Endodermal cell (in vitro differentiated cells): ENCODE measurements around the gene ASTN2. TPM values are rescaled to one million over a fixed set of nuclear protein-coding genes. Genes with fewer than 3 reads are reported as not detected.
"Not testable (repeated sequence)": the region's sequence is repeated elsewhere in the genome, so short reads cannot be mapped to it uniquely, and the experiment has no call there.

ENCODE experiments used
- DNase-seq: peaks from one replicate; pipeline ENCODE4 v3.0.0-alpha.2; 2017
- H3K27ac ChIP-seq: 2 replicates; pipeline ENCODE4 v1.5.1; 2013; ENCODE audit warnings: mild to moderate bottlenecking, low read depth, low read length, moderate library complexity
- H3K27me3 ChIP-seq: 2 replicates; pipeline ENCODE4 v1.6.1; 2013; ENCODE audit warnings: mild to moderate bottlenecking, low read length, moderate library complexity; ENCODE audit not compliant: insufficient read depth, control insufficient read depth, poor library complexity, severe bottlenecking
- H3K36me3 ChIP-seq: 2 replicates; pipeline ENCODE4 v1.7.0; 2013; ENCODE audit warnings: mild to moderate bottlenecking, low read length, moderate library complexity; ENCODE audit not compliant: control insufficient read depth, insufficient read depth
- H3K4me1 ChIP-seq: one replicate; pipeline ENCODE4 v1.7.0; 2013; ENCODE audit warnings: low read length; ENCODE audit not compliant: control insufficient read depth, insufficient read depth
- H3K4me3 ChIP-seq: 2 replicates; pipeline ENCODE4 v1.5.1; 2013; ENCODE audit warnings: mild to moderate bottlenecking, low read length, moderate library complexity
- H3K9ac ChIP-seq: 2 replicates; pipeline ENCODE4 v1.6.1; 2013; ENCODE audit warnings: mild to moderate bottlenecking, low read length, moderate library complexity; ENCODE audit not compliant: poor library complexity, severe bottlenecking; ENCODE audit errors: extremely low read depth
- H3K9me3 ChIP-seq: 2 replicates; pipeline ENCODE4 v1.6.1; 2013; ENCODE audit warnings: mild to moderate bottlenecking, low read length, moderate library complexity; ENCODE audit not compliant: control insufficient read depth
- H3K27ac Mint-ChIP-seq: 2 replicates; pipeline ENCODE4 v1.8.0; 2020; ENCODE audit warnings: mixed read lengths
- H3K27me3 Mint-ChIP-seq: 2 replicates; pipeline ENCODE4 v1.8.0; 2021; ENCODE audit warnings: mild to moderate bottlenecking, mixed read lengths; ENCODE audit not compliant: insufficient read depth
- H3K36me3 Mint-ChIP-seq: 2 replicates; pipeline ENCODE4 v1.8.0; 2020; ENCODE audit warnings: low read depth, mixed read lengths
- H3K4me1 Mint-ChIP-seq: 2 replicates; pipeline ENCODE4 v1.8.0; 2020; ENCODE audit warnings: mixed read lengths
- H3K4me3 Mint-ChIP-seq: 2 replicates; pipeline ENCODE4 v1.8.0; 2020; ENCODE audit warnings: mild to moderate bottlenecking, moderate library complexity, mixed read lengths
- H3K9me3 Mint-ChIP-seq: 2 replicates; pipeline ENCODE4 v1.8.0; 2020; ENCODE audit warnings: mild to moderate bottlenecking, mixed read lengths
- WGBS, 2 experiments: methylation state at CpG; one replicate each; pipeline versions ENCODE4 v1.1.5 to v1.1.7; 2013; ENCODE audit warnings: missing lambda C conversion rate in 2 of 2, mixed read lengths in 1 of 2; ENCODE audit not compliant: insufficient coverage in 1 of 2, insufficient read length in 1 of 2; 5-methylcytosine and 5-hydroxymethylcytosine counted together
- total RNA-seq, 2 donors: library from RNA; stranded (reverse); fragmentation: NEBNext Ultra II Directional in 1 of 2; extraction: Animal tissue kit (Norgen Biotek cat#: 25700) in 1 of 2; gene quantifications; 2 replicates in 1 of 2; 3 replicates in 1 of 2; pipeline ENCODE4 v1.2.1, GENCODE V29; 2021
- TF ChIP-seq, protein P1 (sequence below): fragments of 200-600 bp; sonication (generic); conservative IDR thresholded peaks from 2 replicates; pipeline ENCODE4 v1.5.0; 2021; ENCODE audit warnings: antibody characterized with exemption, mild to moderate bottlenecking

ASTN2 gene
- total RNA-seq, 2 donors from 2014 or later = 8.9 to 10.4 TPM

DNA sequence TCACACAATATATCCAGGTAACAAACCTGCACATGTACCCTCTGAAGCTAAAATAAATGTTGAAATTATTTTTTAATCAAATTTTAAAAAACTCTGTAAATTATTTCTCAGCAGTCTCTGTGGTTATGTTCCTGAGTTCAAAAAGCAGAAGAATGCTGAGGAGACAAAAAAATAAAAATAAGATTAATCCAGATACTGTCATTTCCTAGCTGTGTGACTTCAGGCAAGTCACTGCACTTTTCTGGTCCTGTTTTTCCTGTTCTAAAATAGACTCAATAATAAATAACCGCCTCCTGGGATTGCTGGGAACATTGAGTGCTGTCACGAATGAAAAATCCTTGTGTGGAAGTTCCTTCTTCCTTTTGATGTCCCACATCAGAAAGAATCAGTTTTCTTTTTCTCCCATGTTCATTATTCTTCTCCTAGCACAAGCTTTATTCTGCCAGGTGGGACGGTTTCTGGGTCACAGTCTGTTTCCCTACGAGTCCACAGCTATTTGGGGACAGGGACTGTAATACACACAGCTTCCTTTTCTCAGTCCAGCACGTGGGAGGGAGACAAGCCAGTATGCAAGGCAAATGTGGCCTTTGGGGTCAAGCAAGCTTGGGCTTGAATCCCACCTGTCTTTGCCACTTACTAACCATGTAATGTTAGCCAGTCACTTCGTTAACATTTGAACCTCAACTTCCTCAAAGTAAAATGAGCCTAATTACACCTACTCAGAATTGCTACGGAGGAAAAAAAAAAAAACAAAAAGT is 570.8 kb downstream of the ASTN2 start:
- Mint-ChIP-seq H3K9me3 (peaks cover 14% of the 10 kb centered on the region), H3K36me3 (no peaks in the 10 kb centered on the region), H3K27ac (no peak overlapping the region), H3K4me3 (no peak overlapping the region), H3K4me1 (peaks cover 13% of the 10 kb centered on the region), H3K27me3 (no peaks in the 10 kb centered on the region)
- whole genome bisulfite sequencing, 2 experiments = 83 to 93% methylated on average over 3 to 7 of the region's 7 CpGs
- H3K4me3 ChIP-seq = no peak overlapping the region
- no peak overlapping the region for H3K27ac ChIP-seq
- H3K9me3 ChIP-seq = no peaks in the 10 kb centered on the region
- no peaks in the 10 kb centered on the region for H3K27me3 ChIP-seq
- H3K36me3 ChIP-seq = no peaks in the 10 kb centered on the region
- TF ChIP-seq, protein P1, sequence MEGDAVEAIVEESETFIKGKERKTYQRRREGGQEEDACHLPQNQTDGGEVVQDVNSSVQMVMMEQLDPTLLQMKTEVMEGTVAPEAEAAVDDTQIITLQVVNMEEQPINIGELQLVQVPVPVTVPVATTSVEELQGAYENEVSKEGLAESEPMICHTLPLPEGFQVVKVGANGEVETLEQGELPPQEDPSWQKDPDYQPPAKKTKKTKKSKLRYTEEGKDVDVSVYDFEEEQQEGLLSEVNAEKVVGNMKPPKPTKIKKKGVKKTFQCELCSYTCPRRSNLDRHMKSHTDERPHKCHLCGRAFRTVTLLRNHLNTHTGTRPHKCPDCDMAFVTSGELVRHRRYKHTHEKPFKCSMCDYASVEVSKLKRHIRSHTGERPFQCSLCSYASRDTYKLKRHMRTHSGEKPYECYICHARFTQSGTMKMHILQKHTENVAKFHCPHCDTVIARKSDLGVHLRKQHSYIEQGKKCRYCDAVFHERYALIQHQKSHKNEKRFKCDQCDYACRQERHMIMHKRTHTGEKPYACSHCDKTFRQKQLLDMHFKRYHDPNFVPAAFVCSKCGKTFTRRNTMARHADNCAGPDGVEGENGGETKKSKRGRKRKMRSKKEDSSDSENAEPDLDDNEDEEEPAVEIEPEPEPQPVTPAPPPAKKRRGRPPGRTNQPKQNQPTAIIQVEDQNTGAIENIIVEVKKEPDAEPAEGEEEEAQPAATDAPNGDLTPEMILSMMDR = no peak
- no peak overlapping the region for H3K9ac ChIP-seq
- DNase-seq = no peak
- H3K4me1 ChIP-seq = peaks cover 6% of the 10 kb centered on the region

DNA sequence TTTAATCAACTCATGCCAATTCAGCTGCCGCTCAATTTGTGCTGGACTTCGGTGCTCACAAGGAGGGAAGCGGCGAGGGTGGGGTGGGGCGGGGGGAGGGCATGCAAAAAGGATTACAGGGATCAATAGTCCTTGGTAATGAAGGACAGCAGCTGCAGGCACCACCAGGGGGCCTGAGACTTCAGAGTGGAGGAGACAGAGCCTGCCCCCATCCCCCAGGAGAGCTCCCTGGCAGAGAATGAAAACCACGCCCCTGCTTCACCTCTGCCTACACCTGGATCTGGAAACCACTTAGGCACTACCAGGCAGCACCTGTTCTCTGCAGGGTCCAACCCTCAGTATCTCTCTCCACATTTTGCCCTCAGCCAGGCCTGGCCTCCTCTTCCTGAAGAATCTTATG is 572.2 kb downstream of the ASTN2 start:
- no peaks in the 10 kb centered on the region for H3K36me3 ChIP-seq
- 59% methylated on average over 6 of the region's 6 CpGs; no CpG with 5 or more reads in 1 of the 2 experiments for WGBS, 2 experiments

DNA sequence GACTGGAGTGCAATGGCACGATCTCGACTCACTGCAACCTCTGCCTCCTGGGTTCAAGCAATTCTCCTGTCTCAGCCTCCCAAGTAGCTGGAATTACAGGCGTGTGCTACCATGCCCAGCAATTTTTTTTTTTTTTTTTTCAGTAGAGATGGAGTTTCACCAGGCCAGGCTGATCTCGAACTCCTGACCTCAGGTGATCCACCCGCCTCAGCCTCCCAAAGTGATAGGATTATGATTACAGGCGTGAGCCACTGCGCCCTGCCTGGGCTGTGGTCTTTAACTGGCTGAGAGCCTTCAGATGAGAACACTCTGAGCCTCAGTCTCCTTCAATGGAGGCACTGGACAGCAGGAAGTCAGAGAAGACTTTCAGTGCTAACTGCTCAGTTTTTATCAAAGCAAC is 576.4 kb downstream of the ASTN2 start:
- not testable (repeated sequence) for H3K27me3 Mint-ChIP-seq, H3K4me3 Mint-ChIP-seq, DNase-seq, H3K36me3 Mint-ChIP-seq, H3K27ac ChIP-seq, H3K9ac ChIP-seq, H3K27ac Mint-ChIP-seq, H3K36me3 ChIP-seq, H3K9me3 ChIP-seq, H3K4me3 ChIP-seq, H3K4me1 ChIP-seq, H3K27me3 ChIP-seq
- peaks cover 43% of the 10 kb centered on the region for H3K4me1 Mint-ChIP-seq
- peaks cover 14% of the 10 kb centered on the region for H3K9me3 Mint-ChIP-seq
- 92 to 100% methylated on average over 6 to 7 of the region's 7 CpGs for WGBS, 2 experiments

More for the DNA sequence above, 572.2 kb downstream of the ASTN2 start:
- Histone ChIP-seq H3K4me3 (no peak overlapping the region), H3K27me3 (no peaks in the 10 kb centered on the region), H3K27ac (no peak overlapping the region), H3K9ac (no peak overlapping the region), H3K9me3 (no peaks in the 10 kb centered on the region), H3K4me1 (peaks cover 2% of the 10 kb centered on the region)
- peaks cover 14% of the 10 kb centered on the region for H3K9me3 Mint-ChIP-seq
- H3K36me3 Mint-ChIP-seq = no peaks in the 10 kb centered on the region
- peaks cover 10% of the 10 kb centered on the region for H3K4me1 Mint-ChIP-seq
- TF ChIP-seq, protein P1 = peak; percentile 77
- peak; percentile 88 for DNase-seq
- H3K27ac Mint-ChIP-seq = no peak overlapping the region
- no peaks in the 10 kb centered on the region for H3K27me3 Mint-ChIP-seq
- H3K4me3 Mint-ChIP-seq = no peak overlapping the region
